ENCODE measurements around the gene PPY.

GRCh38 chr17:43932357-43932756, 9.9 kb downstream of the PPY start:
- no peak for TF ChIP-seq CTCF (IDR thresholded peaks at IDR 0.05)
- no peak for TF ChIP-seq POLR2A (IDR thresholded peaks at IDR 0.05)

Data from heart left ventricle (tissue), 13 donors.